Stomach (tissue), 4 donors: ENCODE data around the gene IL21R.

Experiments used
- EP300 ChIP-seq: sonication (generic); formaldehyde crosslinking; IDR thresholded peaks from one replicate; pipeline ENCODE4 v1.6.1; 2017; ENCODE audit warnings: antibody characterized with exemption
- TF ChIP-seq, protein P1 (sequence below), 7 experiments: fragments of 450-650 bp in 4 of 7; fragments of 200-600 bp in 3 of 7; sonication (generic) in 3 of 7; IDR thresholded peaks; one replicate each; pipeline ENCODE4 v1.5.1; 2016 to 2019; ENCODE audit warnings: antibody characterized with exemption in 7 of 7, control low read depth in 2 of 7, mild to moderate bottlenecking in 1 of 7

- TF ChIP-seq, protein P1, sequence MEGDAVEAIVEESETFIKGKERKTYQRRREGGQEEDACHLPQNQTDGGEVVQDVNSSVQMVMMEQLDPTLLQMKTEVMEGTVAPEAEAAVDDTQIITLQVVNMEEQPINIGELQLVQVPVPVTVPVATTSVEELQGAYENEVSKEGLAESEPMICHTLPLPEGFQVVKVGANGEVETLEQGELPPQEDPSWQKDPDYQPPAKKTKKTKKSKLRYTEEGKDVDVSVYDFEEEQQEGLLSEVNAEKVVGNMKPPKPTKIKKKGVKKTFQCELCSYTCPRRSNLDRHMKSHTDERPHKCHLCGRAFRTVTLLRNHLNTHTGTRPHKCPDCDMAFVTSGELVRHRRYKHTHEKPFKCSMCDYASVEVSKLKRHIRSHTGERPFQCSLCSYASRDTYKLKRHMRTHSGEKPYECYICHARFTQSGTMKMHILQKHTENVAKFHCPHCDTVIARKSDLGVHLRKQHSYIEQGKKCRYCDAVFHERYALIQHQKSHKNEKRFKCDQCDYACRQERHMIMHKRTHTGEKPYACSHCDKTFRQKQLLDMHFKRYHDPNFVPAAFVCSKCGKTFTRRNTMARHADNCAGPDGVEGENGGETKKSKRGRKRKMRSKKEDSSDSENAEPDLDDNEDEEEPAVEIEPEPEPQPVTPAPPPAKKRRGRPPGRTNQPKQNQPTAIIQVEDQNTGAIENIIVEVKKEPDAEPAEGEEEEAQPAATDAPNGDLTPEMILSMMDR (IDR thresholded peaks at IDR 0.05) = no peak
- TF ChIP-seq EP300 = no peak
These were observed 12.9 kb downstream of the IL21R start for GRCh38 chr16:27414788-27415431.
